CD4-positive, alpha-beta memory T cell (primary cell): ENCODE measurements around the gene PRELID2. TPM values are rescaled to one million over a fixed set of nuclear protein-coding genes. Genes with fewer than 3 reads are reported as not detected.
"Not testable (repeated sequence)": the region's sequence is repeated elsewhere in the genome, so short reads cannot be mapped to it uniquely, and the experiment has no call there.

ENCODE experiments used
- CTCF ChIA-PET: fragments of 350-600 bp; sonication (Branson Sonifier 250); formaldehyde crosslinking; loops from one replicate; lab custom pipeline; 2021; ENCODE audit warnings: inconsistent platforms; ENCODE audit not compliant: partially characterized antibody; lab: Charles Lee
- POLR2A ChIA-PET: fragments of 350-600 bp; sonication (Branson Sonifier 250); formaldehyde crosslinking; loops from one replicate; lab custom pipeline; 2021; ENCODE audit not compliant: partially characterized antibody; lab: Charles Lee
- DNase-seq, 5 donors: peaks; one replicate each; pipeline versions ENCODE4 v3.0.0 to v3.0.0-alpha.2; 2020 to 2022; ENCODE audit warnings: mixed read lengths in 1 of 5
- H3K27ac ChIP-seq: one replicate; pipeline ENCODE4 v1.7.0; 2013; ENCODE audit warnings: low read depth, low read length
- H3K27me3 ChIP-seq: 2 replicates; pipeline ENCODE4 v1.7.0; 2013; ENCODE audit warnings: mild to moderate bottlenecking, low read length, moderate library complexity; ENCODE audit not compliant: insufficient read depth
- H3K36me3 ChIP-seq: 2 replicates; pipeline ENCODE4 v1.7.0; 2013; ENCODE audit warnings: mild to moderate bottlenecking, low read length, moderate library complexity; ENCODE audit not compliant: insufficient read depth
- H3K4me1 ChIP-seq: 2 replicates; pipeline ENCODE4 v1.7.0; 2013; ENCODE audit warnings: mild to moderate bottlenecking, low read length, moderate library complexity; ENCODE audit not compliant: insufficient read depth
- H3K4me3 ChIP-seq, 2 donors: one replicate each; pipeline ENCODE4 v1.7.0; 2013; ENCODE audit warnings: low read length in 2 of 2, mild to moderate bottlenecking in 1 of 2
- H3K9me3 ChIP-seq, 2 donors: one replicate each; pipeline ENCODE4 v1.7.0; 2013; ENCODE audit warnings: low read length in 2 of 2, control low read depth in 1 of 2; ENCODE audit not compliant: control insufficient read depth in 1 of 2
- H3K27ac Mint-ChIP-seq, 7 donors: one replicate each; pipeline ENCODE4 v1.8.0; 2020 to 2021; ENCODE audit warnings: mixed read lengths in 7 of 7, mild to moderate bottlenecking in 6 of 7, inconsistent platforms in 3 of 7, moderate library complexity in 3 of 7
- H3K27me3 Mint-ChIP-seq, 2 donors: one replicate each; pipeline ENCODE4 v1.8.0; 2020 to 2021; ENCODE audit warnings: mixed read lengths in 2 of 2
- H3K36me3 Mint-ChIP-seq, 2 donors: one replicate each; pipeline ENCODE4 v1.8.0; 2020 to 2021; ENCODE audit warnings: mixed read lengths in 2 of 2, inconsistent platforms in 1 of 2, mild to moderate bottlenecking in 1 of 2
- H3K4me1 Mint-ChIP-seq, 4 donors: one replicate each; pipeline ENCODE4 v1.8.0; 2020 to 2021; ENCODE audit warnings: mixed read lengths in 4 of 4, mild to moderate bottlenecking in 1 of 4
- H3K4me3 Mint-ChIP-seq, 8 donors: one replicate each; pipeline ENCODE4 v1.8.0; 2020 to 2021; ENCODE audit warnings: mixed read lengths in 8 of 8, mild to moderate bottlenecking in 7 of 8, moderate library complexity in 6 of 8, inconsistent platforms in 3 of 8
- H3K9me3 Mint-ChIP-seq, 8 donors: one replicate each; pipeline ENCODE4 v1.8.0; 2020 to 2021; ENCODE audit warnings: mixed read lengths in 8 of 8, mild to moderate bottlenecking in 5 of 8, inconsistent platforms in 3 of 8, moderate library complexity in 1 of 8
- intact Hi-C: fragments of 100-400 bp; cut with micrococcal nuclease; formaldehyde crosslinking; loops from one replicate; pipeline ENCODE4 v1.15.1; 2023
- polyA plus RNA-seq, 2 donors: library from polyadenylated mRNA; unstranded; fragments of 300-500 nt; fragmentation: Illumina TruSeq; gene quantifications; one replicate each; pipeline ENCODE4 v1.2.3, GENCODE V29; 2021
- total RNA-seq, 2 experiments: library from RNA; stranded (reverse); gene quantifications; one replicate each; pipeline ENCODE4 v1.2.3, GENCODE V29; 2021

Gene PRELID2
- total RNA-seq (1 to 10 TPM; 2.1 to 3.1 TPM), polyA plus RNA-seq (1 to 10 TPM; 1.7 to 2.2 TPM)

- POLR2A ChIA-PET = no interaction called here
- H3K4me3 ChIP-seq = peak within 1 kb of the TSS; percentile 48 to 54
- H3K36me3 ChIP-seq = no peaks in the 10 kb centered on the region
- no peaks in the 10 kb centered on the region for H3K27me3 ChIP-seq
- H3K27ac ChIP-seq = no peak within 1 kb of the TSS
- H3K9me3 ChIP-seq = no peaks in the 10 kb centered on the region
- CTCF ChIA-PET = interaction anchor here (1.8 to 2.9 kb wide), 2 partner anchors 9 to 11 kb away, joined by 7 to 15 read pairs; no protein-coding TSS in a partner anchor
- H3K27me3 Mint-ChIP-seq = peaks cover 3 to 5% of the 10 kb centered on the region in 2 donors
- no peaks in the 10 kb centered on the region for H3K36me3 Mint-ChIP-seq
- H3K27ac Mint-ChIP-seq = peak within 1 kb of the TSS in 2 of 7 donors; percentile 32 to 60
- peak; percentile 28 to 51 (median 32) for DNase-seq
- no peaks in the 10 kb centered on the region for H3K9me3 Mint-ChIP-seq
- peak within 1 kb of the TSS; percentile 26 to 84 (median 77) for H3K4me3 Mint-ChIP-seq
- intact Hi-C loops = no loop called here
- H3K4me1 Mint-ChIP-seq = peaks cover 2 to 22% (median 18%) of the 10 kb centered on the region in 4 donors
- peaks cover 8% of the 10 kb centered on the region for H3K4me1 ChIP-seq
Observed at GRCh38 chr5:145834917-145835847, at the start of gene PRELID2. PRELID2 (minus strand) TSS chr5:145835342; CDS start chr5:145835251, 91 bp downstream.

- Histone ChIP-seq H3K27ac (no peak overlapping the region), H3K4me1 (no peaks in the 10 kb centered on the region), H3K27me3 (no peaks in the 10 kb centered on the region), H3K36me3 (no peaks in the 10 kb centered on the region), H3K9me3 (no peaks in the 10 kb centered on the region), H3K4me3 (no peak overlapping the region)
- no peak for DNase-seq
- intact Hi-C loops = no loop called here
- POLR2A ChIA-PET = no interaction called here
- Mint-ChIP-seq H3K4me3 (no peak overlapping the region), H3K36me3 (no peaks in the 10 kb centered on the region), H3K9me3 (peaks cover 0 to 6% (median under 1%) of the 10 kb centered on the region in 8 donors), H3K27ac (no peak overlapping the region), H3K4me1 (no peaks in the 10 kb centered on the region), H3K27me3 (peaks cover 12% of the 10 kb centered on the region in 2 donors)
- CTCF ChIA-PET = no interaction called here
Observed at GRCh38 chr5:145874765-145875164, 39.6 kb upstream of the PRELID2 start.

GRCh38 chr5:145872914-145873313 lies 37.8 kb upstream of the PRELID2 start, which contains the start of gene GRXCR2:
GRXCR2 (minus strand) TSS chr5:145873014; CDS start chr5:145872968, 46 bp downstream.
- CTCF ChIA-PET = no interaction called here
- no peak within 1 kb of the TSS for H3K4me3 Mint-ChIP-seq
- H3K36me3 Mint-ChIP-seq = no peaks in the 10 kb centered on the region
- no peaks in the 10 kb centered on the region for H3K9me3 ChIP-seq
- H3K36me3 ChIP-seq = no peaks in the 10 kb centered on the region
- H3K27me3 Mint-ChIP-seq = peaks cover 9 to 15% of the 10 kb centered on the region in 2 donors
- no peak within 1 kb of the TSS for H3K27ac Mint-ChIP-seq
- no peaks in the 10 kb centered on the region for H3K4me1 ChIP-seq
- no peak within 1 kb of the TSS for H3K27ac ChIP-seq
- no peaks in the 10 kb centered on the region for H3K4me1 Mint-ChIP-seq
- intact Hi-C loops = no loop called here
- POLR2A ChIA-PET = no interaction called here
- DNase-seq = no peak
- H3K27me3 ChIP-seq = no peaks in the 10 kb centered on the region
- H3K9me3 Mint-ChIP-seq = peaks cover 0 to 4% (median 0%) of the 10 kb centered on the region in 8 donors
- H3K4me3 ChIP-seq = no peak within 1 kb of the TSS

- CTCF ChIA-PET = no interaction called here
Observed at GRCh38 chr5:145872486-145872885, 37.3 kb upstream of the PRELID2 start.

GRCh38 chr5:145869753-145870152 lies 34.6 kb upstream of the PRELID2 start:
- Mint-ChIP-seq H3K4me3 (no peak overlapping the region), H3K36me3 (no peaks in the 10 kb centered on the region), H3K4me1 (no peaks in the 10 kb centered on the region), H3K9me3 (peaks cover 0 to 2% (median 0%) of the 10 kb centered on the region in 8 donors), H3K27me3 (peaks cover 5 to 15% of the 10 kb centered on the region in 2 donors), H3K27ac (peak overlapping the region in 1 of 7 donors; percentile 32)
- intact Hi-C loops = no loop called here
- POLR2A ChIA-PET = no interaction called here
- Histone ChIP-seq H3K27me3 (no peaks in the 10 kb centered on the region), H3K27ac (no peak overlapping the region), H3K36me3 (no peaks in the 10 kb centered on the region), H3K4me1 (no peaks in the 10 kb centered on the region), H3K9me3 (no peaks in the 10 kb centered on the region), H3K4me3 (no peak overlapping the region)
- CTCF ChIA-PET = no interaction called here
- DNase-seq = no peak

More at GRCh38 chr5:145872486-145872885, 37.3 kb upstream of the PRELID2 start:
- Mint-ChIP-seq H3K9me3 (peaks cover 0 to 3% (median 0%) of the 10 kb centered on the region in 8 donors), H3K27ac (no peak overlapping the region), H3K4me3 (no peak overlapping the region), H3K27me3 (peaks cover 9 to 15% of the 10 kb centered on the region in 2 donors), H3K4me1 (no peaks in the 10 kb centered on the region), H3K36me3 (no peaks in the 10 kb centered on the region)
- H3K27ac ChIP-seq = no peak overlapping the region
- H3K4me3 ChIP-seq = no peak overlapping the region
- POLR2A ChIA-PET = no interaction called here
- no peaks in the 10 kb centered on the region for H3K9me3 ChIP-seq
- intact Hi-C loops = no loop called here
- no peaks in the 10 kb centered on the region for H3K4me1 ChIP-seq
- no peaks in the 10 kb centered on the region for H3K36me3 ChIP-seq
- no peaks in the 10 kb centered on the region for H3K27me3 ChIP-seq
- DNase-seq = no peak

GRCh38 chr5:145867806-145868205 lies 32.7 kb upstream of the PRELID2 start:
- DNase-seq = no peak
- Mint-ChIP-seq H3K27me3 (peaks cover 3 to 11% of the 10 kb centered on the region in 2 donors), H3K27ac (no peak overlapping the region), H3K9me3 (peaks cover 0 to 4% (median 0%) of the 10 kb centered on the region in 8 donors), H3K4me1 (no peaks in the 10 kb centered on the region), H3K4me3 (no peak overlapping the region), H3K36me3 (no peaks in the 10 kb centered on the region)
- Histone ChIP-seq H3K36me3 (no peaks in the 10 kb centered on the region), H3K9me3 (no peaks in the 10 kb centered on the region), H3K27me3 (no peaks in the 10 kb centered on the region), H3K4me3 (no peak overlapping the region), H3K27ac (no peak overlapping the region), H3K4me1 (no peaks in the 10 kb centered on the region)
- intact Hi-C loops = no loop called here
- CTCF ChIA-PET = no interaction called here
- POLR2A ChIA-PET = no interaction called here

- H3K27me3 ChIP-seq, H3K4me3 Mint-ChIP-seq, CTCF ChIA-PET, H3K36me3 ChIP-seq, H3K9me3 Mint-ChIP-seq, H3K27ac Mint-ChIP-seq, H3K36me3 Mint-ChIP-seq, H3K4me1 ChIP-seq, H3K4me1 Mint-ChIP-seq, DNase-seq, H3K4me3 ChIP-seq, H3K27ac ChIP-seq, H3K9me3 ChIP-seq, POLR2A ChIA-PET, intact Hi-C loops: not testable (repeated sequence)
- peaks cover 5 to 12% of the 10 kb centered on the region in 2 donors for H3K27me3 Mint-ChIP-seq
Observed at GRCh38 chr5:145864432-145864831, 29.3 kb upstream of the PRELID2 start.
